Measurements from ENCODE around the gene VPS13D.
"Not testable (repeated sequence)": the region's sequence is repeated elsewhere in the genome, so short reads cannot be mapped to it uniquely, and the experiment has no call there.

The VPS13D gene

GRCh38 chr1:12301518-12302237 is 71.8 kb downstream of the VPS13D start:
- Histone ChIP-seq H3K36me3 (ENCODE audit: insufficient read depth, low read length) (peaks cover 44% of the 10 kb centered on the region), H3K27ac (ENCODE audit: low read depth, low read length) (no peak overlapping the region), H3K27me3 (ENCODE audit: control insufficient read depth in 1 of 2, insufficient read depth in 2 of 2, low read length in 2 of 2) (no peaks in the 10 kb centered on the region), H3K4me3 (ENCODE audit: low read depth in 1 of 2, low read length in 2 of 2) (no peak overlapping the region), H3K9me3 (ENCODE audit: low read length) (no peaks in the 10 kb centered on the region), H3K4me1 (ENCODE audit: insufficient read depth, low read length) (no peaks in the 10 kb centered on the region), H3K9ac (ENCODE audit: low read length) (no peak overlapping the region)

- Histone ChIP-seq H3K9ac (ENCODE audit: low read length) (no peak overlapping the region), H3K27me3 (ENCODE audit: control insufficient read depth in 1 of 2, insufficient read depth in 2 of 2, low read length in 2 of 2) (no peaks in the 10 kb centered on the region), H3K36me3 (ENCODE audit: insufficient read depth, low read length) (peaks cover 46% of the 10 kb centered on the region), H3K9me3 (ENCODE audit: low read length) (no peaks in the 10 kb centered on the region), H3K4me3 (ENCODE audit: low read depth in 1 of 2, low read length in 2 of 2) (no peak overlapping the region), H3K27ac (ENCODE audit: low read depth, low read length) (no peak overlapping the region), H3K4me1 (ENCODE audit: insufficient read depth, low read length) (no peaks in the 10 kb centered on the region)
Observed at GRCh38 chr1:12302798-12303447, 73.1 kb downstream of the VPS13D start.

GRCh38 chr1:12305377-12305776 is 75.5 kb downstream of the VPS13D start:
- Histone ChIP-seq H3K27me3 (ENCODE audit: control insufficient read depth in 1 of 2, insufficient read depth in 2 of 2, low read length in 2 of 2) (no peaks in the 10 kb centered on the region), H3K9me3 (ENCODE audit: low read length) (no peaks in the 10 kb centered on the region), H3K9ac (ENCODE audit: low read length) (no peak overlapping the region), H3K4me3 (ENCODE audit: low read depth in 1 of 2, low read length in 2 of 2) (no peak overlapping the region), H3K27ac (ENCODE audit: low read depth, low read length) (no peak overlapping the region), H3K4me1 (ENCODE audit: insufficient read depth, low read length) (peaks cover 5% of the 10 kb centered on the region), H3K36me3 (ENCODE audit: insufficient read depth, low read length) (peaks cover 47% of the 10 kb centered on the region)

- H3K27ac ChIP-seq (ENCODE audit: low read depth, low read length), result peak overlapping the region; percentile 10
- H3K36me3 ChIP-seq (ENCODE audit: insufficient read depth, low read length), result peaks cover 51% of the 10 kb centered on the region
- no peaks in the 10 kb centered on the region for H3K27me3 ChIP-seq (ENCODE audit: control insufficient read depth in 1 of 2, insufficient read depth in 2 of 2, low read length in 2 of 2)
- peaks cover 6% of the 10 kb centered on the region for H3K4me1 ChIP-seq (ENCODE audit: insufficient read depth, low read length)
- peak overlapping the region; percentile 14 for H3K9ac ChIP-seq (ENCODE audit: low read length)
- peak overlapping the region in 1 of 2 donors; percentile 8 for H3K4me3 ChIP-seq (ENCODE audit: low read depth in 1 of 2, low read length in 2 of 2)
- H3K9me3 ChIP-seq (ENCODE audit: low read length), result no peaks in the 10 kb centered on the region
Observed at GRCh38 chr1:12309783-12310742, 80.2 kb downstream of the VPS13D start.

GRCh38 chr1:12314333-12314903 is 84.6 kb downstream of the VPS13D start:
- H3K9me3 ChIP-seq (ENCODE audit: low read length), result no peaks in the 10 kb centered on the region
- no peak overlapping the region for H3K4me3 ChIP-seq (ENCODE audit: low read depth in 1 of 2, low read length in 2 of 2)
- H3K9ac ChIP-seq (ENCODE audit: low read length), result no peak overlapping the region
- H3K4me1 ChIP-seq (ENCODE audit: insufficient read depth, low read length), result peaks cover 17% of the 10 kb centered on the region
- no peaks in the 10 kb centered on the region for H3K27me3 ChIP-seq (ENCODE audit: control insufficient read depth in 1 of 2, insufficient read depth in 2 of 2, low read length in 2 of 2)
- peaks cover 53% of the 10 kb centered on the region for H3K36me3 ChIP-seq (ENCODE audit: insufficient read depth, low read length)
- no peak overlapping the region for H3K27ac ChIP-seq (ENCODE audit: low read depth, low read length)

GRCh38 chr1:12315146-12315545 is 85.3 kb downstream of the VPS13D start:
- peaks cover 59% of the 10 kb centered on the region for H3K36me3 ChIP-seq (ENCODE audit: insufficient read depth, low read length)
- H3K4me3 ChIP-seq (ENCODE audit: low read depth in 1 of 2, low read length in 2 of 2), result no peak overlapping the region
- no peaks in the 10 kb centered on the region for H3K9me3 ChIP-seq (ENCODE audit: low read length)
- H3K4me1 ChIP-seq (ENCODE audit: insufficient read depth, low read length), result peaks cover 15% of the 10 kb centered on the region
- no peak overlapping the region for H3K9ac ChIP-seq (ENCODE audit: low read length)
- H3K27me3 ChIP-seq (ENCODE audit: control insufficient read depth in 1 of 2, insufficient read depth in 2 of 2, low read length in 2 of 2), result no peaks in the 10 kb centered on the region
- no peak overlapping the region for H3K27ac ChIP-seq (ENCODE audit: low read depth, low read length)

- Histone ChIP-seq H3K4me3 (ENCODE audit: low read depth in 1 of 2, low read length in 2 of 2) (no peak overlapping the region), H3K4me1 (ENCODE audit: insufficient read depth, low read length) (peaks cover 12% of the 10 kb centered on the region), H3K9ac (ENCODE audit: low read length) (no peak overlapping the region), H3K27me3 (ENCODE audit: control insufficient read depth in 1 of 2, insufficient read depth in 2 of 2, low read length in 2 of 2) (no peaks in the 10 kb centered on the region), H3K27ac (ENCODE audit: low read depth, low read length) (peak overlapping the region; percentile 52), H3K9me3 (ENCODE audit: low read length) (no peaks in the 10 kb centered on the region), H3K36me3 (ENCODE audit: insufficient read depth, low read length) (peaks cover 56% of the 10 kb centered on the region)
Observed at GRCh38 chr1:12316331-12316730, 86.5 kb downstream of the VPS13D start.

- H3K36me3 ChIP-seq (ENCODE audit: insufficient read depth, low read length), result peaks cover 46% of the 10 kb centered on the region
- H3K27me3 ChIP-seq (ENCODE audit: control insufficient read depth in 1 of 2, insufficient read depth in 2 of 2, low read length in 2 of 2), result no peaks in the 10 kb centered on the region
- no peaks in the 10 kb centered on the region for H3K9me3 ChIP-seq (ENCODE audit: low read length)
- H3K4me1 ChIP-seq (ENCODE audit: insufficient read depth, low read length), result peaks cover 12% of the 10 kb centered on the region
- H3K9ac ChIP-seq (ENCODE audit: low read length), result no peak overlapping the region
- H3K4me3 ChIP-seq (ENCODE audit: low read depth in 1 of 2, low read length in 2 of 2), result no peak overlapping the region
- H3K27ac ChIP-seq (ENCODE audit: low read depth, low read length), result no peak overlapping the region
Observed at GRCh38 chr1:12320486-12320885, 90.7 kb downstream of the VPS13D start.

GRCh38 chr1:12324423-12324822 is 94.6 kb downstream of the VPS13D start:
- Histone ChIP-seq H3K4me3 (ENCODE audit: low read depth in 1 of 2, low read length in 2 of 2) (no peak overlapping the region), H3K9me3 (ENCODE audit: low read length) (no peaks in the 10 kb centered on the region), H3K36me3 (ENCODE audit: insufficient read depth, low read length) (peaks cover 35% of the 10 kb centered on the region), H3K4me1 (ENCODE audit: insufficient read depth, low read length) (no peaks in the 10 kb centered on the region), H3K27me3 (ENCODE audit: control insufficient read depth in 1 of 2, insufficient read depth in 2 of 2, low read length in 2 of 2) (no peaks in the 10 kb centered on the region), H3K9ac (ENCODE audit: low read length) (no peak overlapping the region), H3K27ac (ENCODE audit: low read depth, low read length) (no peak overlapping the region)

GRCh38 chr1:12324973-12325372 is 95.1 kb downstream of the VPS13D start:
- H3K27ac ChIP-seq (ENCODE audit: low read depth, low read length); H3K4me1 ChIP-seq (ENCODE audit: insufficient read depth, low read length); H3K27me3 ChIP-seq (ENCODE audit: control insufficient read depth in 1 of 2, insufficient read depth in 2 of 2, low read length in 2 of 2); H3K9ac ChIP-seq (ENCODE audit: low read length); H3K4me3 ChIP-seq (ENCODE audit: low read depth in 1 of 2, low read length in 2 of 2); H3K9me3 ChIP-seq (ENCODE audit: low read length): not testable (repeated sequence)
- peaks cover 34% of the 10 kb centered on the region for H3K36me3 ChIP-seq (ENCODE audit: insufficient read depth, low read length)

GRCh38 chr1:12326986-12327385 is 97.2 kb downstream of the VPS13D start:
- Histone ChIP-seq H3K9me3 (ENCODE audit: low read length) (no peaks in the 10 kb centered on the region), H3K9ac (ENCODE audit: low read length) (no peak overlapping the region), H3K27me3 (ENCODE audit: control insufficient read depth in 1 of 2, insufficient read depth in 2 of 2, low read length in 2 of 2) (no peaks in the 10 kb centered on the region), H3K4me3 (ENCODE audit: low read depth in 1 of 2, low read length in 2 of 2) (no peak overlapping the region), H3K36me3 (ENCODE audit: insufficient read depth, low read length) (peaks cover 51% of the 10 kb centered on the region), H3K27ac (ENCODE audit: low read depth, low read length) (no peak overlapping the region), H3K4me1 (ENCODE audit: insufficient read depth, low read length) (no peaks in the 10 kb centered on the region)
